ENCODE results near the gene SNAP47.

- no peak for TF ChIP-seq ELF1 (IDR thresholded peaks at IDR 0.05)
- no peak for TF ChIP-seq RAD21 (IDR thresholded peaks at IDR 0.05; ENCODE audit: low read length)
- no peak for TF ChIP-seq POLR2AphosphoS5 (IDR thresholded peaks at IDR 0.05; ENCODE audit: low read depth, low read length)
- TF ChIP-seq CTCF (IDR thresholded peaks at IDR 0.05), result no peak
- no peak for TF ChIP-seq SMC3 (IDR thresholded peaks at IDR 0.05; ENCODE audit: low read depth, low read length)
- no peak for TF ChIP-seq FOXM1 (IDR thresholded peaks at IDR 0.05; ENCODE audit: low read depth)
- TF ChIP-seq EP300 (IDR thresholded peaks at IDR 0.05; ENCODE audit: borderline replicate concordance in 1 of 2, low read depth in 1 of 2, low read length in 1 of 2), result 0 out of 4 replicates have a peak, but pooled peaks of 1 of the 2 experiments have one; percentile 24
- peak; percentile 45; the same call in 1 of the 2 replicates for TF ChIP-seq JUND (IDR thresholded peaks at IDR 0.05)
- TF ChIP-seq MAX (IDR thresholded peaks at IDR 0.05; ENCODE audit: low read depth), result no peak; the same call in 1 of the 2 replicates
Observed at GRCh38 chr1:227778401-227778947, 43.2 kb downstream of the SNAP47 start.
